ENCODE results near the gene NFATC2.
"Not testable (repeated sequence)": the region's sequence is repeated elsewhere in the genome, so short reads cannot be mapped to it uniquely, and the experiment has no call there.

Gene NFATC2

DNA sequence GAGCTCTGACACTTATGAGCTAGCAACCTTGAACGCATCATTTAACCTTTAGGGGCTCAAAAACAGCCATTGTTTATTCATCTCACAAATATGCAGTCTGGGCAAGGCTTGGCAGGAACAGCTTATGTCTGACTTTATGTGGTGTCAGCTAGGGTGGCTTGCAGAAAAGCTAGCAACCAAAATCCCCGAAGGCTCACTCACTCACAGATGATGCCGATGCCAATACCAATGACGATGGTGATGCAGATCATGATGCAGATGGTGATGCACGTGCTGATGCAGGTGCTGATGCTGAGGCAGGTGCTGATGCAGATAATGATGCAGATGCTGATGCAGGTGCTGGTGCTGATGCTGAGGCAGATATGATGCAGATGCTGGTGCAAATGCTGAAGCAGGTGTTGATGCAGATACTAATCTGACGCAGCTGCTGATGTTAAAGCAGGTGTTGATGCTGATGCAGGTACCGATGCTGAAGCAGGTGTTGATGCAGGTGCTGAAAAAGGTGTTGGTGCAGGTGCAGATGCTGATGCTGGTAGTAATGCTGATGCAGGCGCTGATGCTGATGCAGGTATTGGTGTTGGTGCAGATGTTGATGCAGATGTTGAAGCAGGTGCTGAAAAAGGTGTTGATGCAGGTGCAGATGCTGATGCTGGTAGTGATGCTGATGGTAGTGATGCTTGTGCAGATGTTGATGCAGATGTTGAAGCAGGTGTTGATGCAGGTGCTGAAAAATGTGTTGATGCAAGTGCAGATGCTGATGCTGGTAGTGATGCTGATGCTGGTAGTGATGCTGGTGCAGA, 195.6 kb downstream of the NFATC2 start:
- DNase-seq: no peak

DNA sequence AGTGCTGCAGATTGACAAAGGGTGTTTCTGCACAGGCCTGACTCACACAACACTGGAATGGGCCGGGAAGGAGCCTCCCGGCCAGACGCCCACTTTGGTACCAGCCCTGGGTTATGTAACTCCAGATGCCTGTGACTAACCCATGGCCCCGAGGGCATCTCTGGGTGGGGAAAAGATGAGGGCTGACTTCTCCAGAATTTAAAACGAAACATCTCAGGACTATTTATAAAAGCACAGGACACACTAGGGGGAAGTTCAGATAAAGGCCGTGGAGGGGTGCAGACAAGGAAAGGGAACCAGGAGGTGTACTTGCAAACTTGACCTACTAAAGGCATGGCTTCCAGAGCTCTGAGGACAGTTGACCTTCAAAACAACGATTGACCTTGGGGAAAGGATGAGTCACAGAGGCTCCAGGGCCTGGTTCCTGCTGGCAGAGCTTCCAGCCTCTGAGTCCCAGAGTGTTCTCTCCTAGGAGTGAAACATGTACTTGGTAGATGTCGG, 196.9 kb downstream of the NFATC2 start:
- DNase-seq: peak; percentile 37

DNA sequence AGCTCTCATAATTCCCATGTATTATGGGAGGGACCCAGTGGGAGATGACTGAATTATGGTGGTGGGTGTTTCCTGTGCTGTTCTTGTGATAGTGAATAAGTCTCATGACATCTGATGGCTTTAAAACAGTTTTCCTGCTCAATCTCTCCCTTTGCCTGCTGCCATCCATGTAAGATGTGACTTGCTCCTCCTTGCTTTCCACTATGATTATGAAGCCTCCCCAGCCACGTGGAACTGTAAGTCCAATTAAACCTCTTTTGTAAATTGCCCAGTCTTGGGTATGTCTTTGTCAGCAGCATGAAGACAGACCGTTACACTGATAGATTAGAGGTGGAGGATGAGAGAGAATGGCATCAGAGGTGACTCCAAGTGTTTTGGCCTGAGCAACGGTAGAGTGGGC, 198.7 kb downstream of the NFATC2 start:
- not testable (repeated sequence) for DNase-seq

DNA sequence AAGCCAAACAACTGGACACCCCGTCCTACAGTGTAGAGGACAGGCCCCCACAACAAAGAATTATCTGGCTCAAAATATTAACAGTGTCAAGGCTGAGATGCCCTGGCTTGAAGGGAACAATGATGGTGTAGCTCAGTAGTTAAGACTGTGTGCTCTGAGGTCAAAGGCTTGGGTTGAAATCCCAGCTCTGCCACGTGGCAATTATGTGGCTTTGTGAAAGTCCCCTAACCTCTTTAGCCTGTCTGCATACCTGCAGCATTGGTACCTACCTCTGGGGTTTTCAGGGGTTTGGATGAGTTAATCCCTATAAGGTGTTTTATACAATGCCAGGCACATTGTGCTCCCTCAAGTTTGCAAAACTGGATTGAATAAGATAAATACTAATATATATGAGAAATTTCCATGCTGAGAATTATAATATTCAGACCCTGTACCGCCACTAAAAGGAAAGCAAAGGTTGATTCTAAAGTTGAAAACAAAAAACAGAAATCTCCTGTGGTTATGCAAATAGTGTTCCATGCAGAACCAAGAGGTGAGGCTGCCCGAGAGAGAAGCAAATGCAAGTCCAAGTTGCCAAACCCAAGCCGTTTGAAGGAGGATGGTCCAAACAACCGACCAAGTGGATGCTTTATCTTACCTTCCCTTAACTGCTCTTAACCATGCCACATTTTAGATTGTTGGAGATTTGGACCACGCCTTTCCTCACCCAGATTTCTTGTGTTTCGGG, 199.8 kb downstream of the NFATC2 start:
- DNase-seq: no peak

DNA sequence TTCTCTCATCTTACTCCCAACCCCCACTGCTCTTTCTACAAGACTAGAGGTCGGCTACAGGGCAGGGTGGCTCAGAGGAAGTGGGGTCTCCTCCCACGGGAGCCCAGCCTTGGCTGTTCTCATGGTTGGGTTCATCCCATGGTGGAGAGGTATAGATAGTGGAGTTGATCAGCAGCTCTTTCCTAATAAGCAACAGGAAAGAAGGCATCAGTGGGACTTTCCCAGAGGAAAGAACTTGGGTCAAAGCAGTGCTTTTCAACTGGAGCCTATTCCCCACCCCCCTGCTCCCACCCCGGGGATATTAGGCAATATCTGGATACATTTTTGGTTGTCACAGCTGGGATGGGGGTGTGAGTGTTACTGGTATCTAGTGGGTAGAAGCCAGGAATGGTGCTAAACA, 200.9 kb downstream of the NFATC2 start:
- DNase-seq: no peak

DNA sequence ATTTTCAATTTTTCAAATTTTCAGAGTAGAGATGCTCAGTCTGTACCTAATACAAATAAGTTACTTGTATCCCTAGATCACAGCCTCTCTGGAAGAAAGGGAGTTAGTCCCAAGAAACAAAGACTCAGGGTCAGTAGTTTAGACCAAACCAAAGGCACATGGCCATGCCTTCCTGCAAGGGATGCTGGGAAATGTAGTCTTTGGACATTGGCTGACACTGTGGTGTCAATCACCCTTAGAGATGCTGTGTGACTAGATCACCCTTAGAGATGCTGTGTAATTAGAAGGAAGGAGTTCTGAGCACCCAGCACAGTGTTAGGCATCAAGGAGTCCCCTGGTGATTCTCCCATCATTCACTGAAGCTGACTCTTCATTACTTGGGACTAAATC, 202.1 kb downstream of the NFATC2 start:
- no peak for DNase-seq

DNA sequence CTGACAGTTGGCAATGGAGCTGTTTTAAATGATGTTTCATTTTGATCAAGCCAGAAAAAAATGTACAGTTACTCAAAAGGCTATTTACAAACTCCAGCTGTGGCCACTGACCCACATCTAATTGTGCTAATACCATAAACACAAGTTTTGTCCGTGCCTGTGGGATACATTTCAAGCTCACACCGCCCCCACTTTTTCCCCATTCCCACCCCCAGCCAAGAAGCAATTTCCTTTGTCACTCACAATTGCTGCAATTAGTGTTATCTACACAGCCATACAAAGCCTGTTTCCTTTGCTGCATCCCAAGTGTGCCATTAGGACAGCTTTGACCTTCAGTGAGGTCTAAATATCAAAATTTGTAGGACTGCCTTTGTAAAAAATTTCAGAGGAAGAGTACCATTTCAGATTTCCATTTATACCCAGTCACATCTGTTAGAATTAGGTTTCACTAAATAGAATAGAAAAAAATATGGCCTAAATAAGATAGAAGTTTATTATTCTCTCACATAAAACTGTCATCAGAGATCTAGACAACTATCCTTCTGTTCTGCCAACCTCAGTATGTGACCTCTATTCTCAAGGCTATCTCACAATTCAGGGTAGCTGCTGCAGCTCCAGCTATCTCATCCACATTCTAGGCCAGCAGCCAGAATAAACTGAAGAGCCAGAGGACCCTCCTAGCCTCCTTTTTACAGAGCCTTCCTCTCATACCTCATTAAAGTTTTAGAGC, 202.6 kb downstream of the NFATC2 start:
- DNase-seq: no peak

DNA sequence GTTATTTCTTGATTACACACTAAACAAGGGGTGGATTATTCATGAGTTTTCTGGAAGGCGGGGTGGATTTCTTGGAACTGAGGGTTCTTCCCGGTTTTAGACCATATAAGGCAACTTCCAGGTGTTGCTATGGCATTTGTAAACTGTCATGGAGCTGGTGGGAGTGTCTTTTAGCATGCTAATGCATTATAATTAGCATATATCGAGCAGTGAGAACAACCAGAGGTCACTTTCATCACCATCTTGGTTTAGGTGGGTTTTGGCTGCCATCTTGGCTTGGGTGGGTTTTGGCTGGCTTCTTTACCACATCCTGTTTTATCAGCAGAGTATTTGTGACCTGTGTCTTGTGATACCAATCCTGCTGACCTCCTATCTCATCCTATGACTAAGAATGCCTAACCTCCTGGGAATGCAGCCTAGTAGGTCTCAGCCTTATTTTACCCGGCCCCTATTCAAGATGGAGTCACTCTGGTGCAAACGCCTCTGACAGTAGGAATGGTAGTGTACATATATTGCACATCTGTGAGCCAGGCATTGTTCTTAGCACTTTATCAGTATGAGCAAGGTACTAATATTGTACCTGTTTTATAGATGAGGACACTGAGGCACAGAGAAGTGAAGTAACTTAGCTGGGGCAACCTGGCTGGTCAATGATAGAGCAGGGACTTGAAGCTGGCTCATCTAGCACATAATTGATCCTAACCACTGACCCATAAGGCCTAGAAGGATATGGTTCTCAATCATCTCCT, 203.7 kb downstream of the NFATC2 start:
- no peak for DNase-seq

DNA sequence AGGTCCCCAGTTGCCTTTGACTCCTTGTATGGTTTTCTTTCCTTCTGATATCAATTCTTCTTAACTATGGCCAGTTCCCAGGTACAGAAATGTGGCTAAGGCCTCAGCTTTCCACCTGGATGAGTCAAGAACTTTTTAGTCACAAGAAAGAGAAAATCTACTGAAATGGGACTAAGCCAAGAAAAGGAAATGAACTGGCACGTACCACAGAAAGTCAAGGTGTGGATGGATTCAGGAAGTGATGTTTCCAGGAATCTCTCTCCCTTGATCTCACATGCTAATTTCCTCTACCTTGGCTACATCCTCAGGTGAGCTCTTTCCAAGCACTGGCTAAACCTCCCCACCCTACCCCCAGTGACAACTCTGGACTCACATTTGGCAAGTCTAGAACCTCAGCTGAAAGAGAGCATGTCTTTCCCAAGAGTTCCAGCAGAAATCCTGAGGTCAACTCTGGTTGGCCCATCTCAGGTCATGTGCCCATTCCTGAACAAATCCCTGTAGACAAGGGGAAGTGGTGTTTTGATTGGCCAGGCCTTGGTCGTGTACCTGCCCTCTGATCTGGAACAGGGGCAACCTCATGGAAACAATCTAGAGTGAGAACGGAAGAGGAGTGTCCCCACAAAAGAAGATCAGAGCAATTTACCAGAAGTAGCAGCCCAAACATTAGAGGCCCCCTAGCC, 205.3 kb downstream of the NFATC2 start:
- no peak for DNase-seq
